Astrocyte of the cerebellum (primary cell): ENCODE results near the gene WASF2.
A peak's percentile ranks its signal among the peaks of the same experiment; 100 is the strongest.
"Not testable (repeated sequence)": the region's sequence is repeated elsewhere in the genome, so short reads cannot be mapped to it uniquely, and the experiment has no call there.

Experiments used
- DNase-seq: peaks from one replicate; pipeline ENCODE4 v3.0.0-alpha.2; 2011; ENCODE audit warnings: low read depth
- H3K4me3 ChIP-seq: 2 replicates; pipeline ENCODE4 v1.5.1; 2011; ENCODE audit warnings: mild to moderate bottlenecking, low read depth, low read length, moderate library complexity
- in situ Hi-C: cut with HindIII; loops from 2 replicates; pipeline ENCODE4 v1.10.0; 2017; ENCODE audit warnings: low sequenced_read_pairs
- TF ChIP-seq, protein P1 (sequence below): IDR thresholded peaks from 2 replicates; pipeline ENCODE4 v1.5.1; 2012; ENCODE audit warnings: low read length, low read depth, moderate library complexity, mild to moderate bottlenecking; ENCODE audit errors: missing control alignments

WASF2 gene

DNA sequence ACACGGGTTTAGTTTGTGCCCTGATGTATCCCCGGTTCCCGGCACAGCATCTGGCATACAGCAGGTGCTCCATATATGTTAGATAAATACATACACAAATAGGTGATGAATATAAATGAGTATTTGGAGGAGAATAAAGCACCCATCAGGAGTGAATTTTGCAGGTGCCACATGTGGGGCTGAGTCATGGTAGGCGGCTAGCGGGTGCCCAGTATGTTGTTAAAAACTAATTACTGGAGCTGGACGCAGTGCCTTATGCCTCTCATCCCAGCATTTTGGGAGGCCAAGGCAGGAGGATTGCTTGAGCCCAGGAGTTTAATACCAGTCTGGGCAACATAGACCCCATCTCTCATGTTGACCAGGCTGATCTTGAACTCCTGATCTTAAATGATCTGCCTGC lies 16.7 kb upstream of the WASF2 start:
- TF ChIP-seq, protein P1, sequence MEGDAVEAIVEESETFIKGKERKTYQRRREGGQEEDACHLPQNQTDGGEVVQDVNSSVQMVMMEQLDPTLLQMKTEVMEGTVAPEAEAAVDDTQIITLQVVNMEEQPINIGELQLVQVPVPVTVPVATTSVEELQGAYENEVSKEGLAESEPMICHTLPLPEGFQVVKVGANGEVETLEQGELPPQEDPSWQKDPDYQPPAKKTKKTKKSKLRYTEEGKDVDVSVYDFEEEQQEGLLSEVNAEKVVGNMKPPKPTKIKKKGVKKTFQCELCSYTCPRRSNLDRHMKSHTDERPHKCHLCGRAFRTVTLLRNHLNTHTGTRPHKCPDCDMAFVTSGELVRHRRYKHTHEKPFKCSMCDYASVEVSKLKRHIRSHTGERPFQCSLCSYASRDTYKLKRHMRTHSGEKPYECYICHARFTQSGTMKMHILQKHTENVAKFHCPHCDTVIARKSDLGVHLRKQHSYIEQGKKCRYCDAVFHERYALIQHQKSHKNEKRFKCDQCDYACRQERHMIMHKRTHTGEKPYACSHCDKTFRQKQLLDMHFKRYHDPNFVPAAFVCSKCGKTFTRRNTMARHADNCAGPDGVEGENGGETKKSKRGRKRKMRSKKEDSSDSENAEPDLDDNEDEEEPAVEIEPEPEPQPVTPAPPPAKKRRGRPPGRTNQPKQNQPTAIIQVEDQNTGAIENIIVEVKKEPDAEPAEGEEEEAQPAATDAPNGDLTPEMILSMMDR = no peak
- DNase-seq = no peak
- no peak overlapping the region for H3K4me3 ChIP-seq
- in situ Hi-C loops = no loop called here

- TF ChIP-seq, protein P1 = no peak
- no peak overlapping the region for H3K4me3 ChIP-seq
- in situ Hi-C loops = no loop called here
- no peak for DNase-seq
Observed at GRCh38 chr1:27505420-27505680, 15.4 kb upstream of the WASF2 start.

GRCh38 chr1:27504588-27505419 lies 14.8 kb upstream of the WASF2 start:
- DNase-seq = no peak
- TF ChIP-seq, protein P1 = no peak
- H3K4me3 ChIP-seq = no peak overlapping the region
- in situ Hi-C loops = no loop called here

DNA sequence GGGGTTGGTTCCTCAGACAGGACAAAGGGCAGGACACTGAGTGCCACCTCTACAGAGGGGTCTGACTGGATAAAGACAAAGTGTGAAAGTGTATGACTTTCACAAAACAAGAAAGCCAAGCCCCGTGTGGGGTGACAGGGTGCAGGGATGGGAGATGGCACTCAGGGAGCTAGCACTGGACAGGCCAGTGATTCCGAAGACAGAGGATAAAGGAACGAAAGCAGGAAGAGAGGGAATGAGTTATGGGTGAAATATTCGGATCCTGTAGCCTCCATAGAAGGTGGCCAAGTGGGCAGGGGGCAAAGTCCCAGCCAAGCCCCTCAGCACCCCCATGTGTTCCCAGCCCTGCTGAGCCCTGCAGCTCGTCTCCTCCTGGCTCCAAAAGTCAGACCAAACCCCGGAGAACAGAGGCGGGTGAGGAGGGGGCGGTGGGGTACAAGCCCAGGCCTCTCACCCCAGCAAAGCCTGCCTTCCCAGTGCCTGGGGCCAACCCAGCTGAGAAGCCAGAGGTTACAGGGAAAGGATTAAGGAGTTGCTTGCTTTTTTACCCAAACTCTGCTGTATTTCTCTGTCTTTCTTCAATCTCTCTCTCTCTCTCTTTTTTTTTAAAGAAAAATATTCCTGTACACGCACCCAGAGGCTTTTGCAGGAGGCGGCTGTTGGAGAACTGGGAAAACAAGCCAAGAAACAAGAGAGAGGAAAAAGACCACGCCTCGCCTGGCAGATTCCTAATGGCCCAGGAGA lies 14.0 kb upstream of the WASF2 start:
- TF ChIP-seq, protein P1 = no peak
- H3K4me3 ChIP-seq = peak overlapping the region; percentile 9
- peak; percentile 39 for DNase-seq
- in situ Hi-C loops = no loop called here

- in situ Hi-C loops = no loop called here
- DNase-seq = no peak
- H3K4me3 ChIP-seq = no peak overlapping the region
Observed at GRCh38 chr1:27503033-27503432, 13.1 kb upstream of the WASF2 start.

DNA sequence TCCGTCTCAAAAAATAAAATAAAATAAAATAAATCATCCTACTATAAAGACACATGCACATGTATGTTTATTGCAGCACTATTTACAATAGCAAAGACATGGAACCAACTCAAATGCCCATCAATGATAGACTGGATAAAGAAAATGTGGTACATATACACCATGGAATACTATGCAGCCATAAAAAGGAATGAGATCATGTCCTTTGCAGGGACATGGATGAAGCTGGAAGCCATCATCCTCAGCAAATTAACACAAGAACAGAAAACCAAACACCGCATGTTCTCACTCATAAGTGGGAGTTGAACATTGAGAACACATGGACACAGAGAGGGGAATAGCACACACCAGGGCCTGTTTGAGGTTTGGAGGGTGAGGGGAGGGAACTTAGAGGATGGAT lies 11.2 kb upstream of the WASF2 start:
- DNase-seq, in situ Hi-C loops, H3K4me3 ChIP-seq: not testable (repeated sequence)

More at GRCh38 chr1:27503033-27503432, 13.1 kb upstream of the WASF2 start:
- TF ChIP-seq, protein P1 = no peak

DNA sequence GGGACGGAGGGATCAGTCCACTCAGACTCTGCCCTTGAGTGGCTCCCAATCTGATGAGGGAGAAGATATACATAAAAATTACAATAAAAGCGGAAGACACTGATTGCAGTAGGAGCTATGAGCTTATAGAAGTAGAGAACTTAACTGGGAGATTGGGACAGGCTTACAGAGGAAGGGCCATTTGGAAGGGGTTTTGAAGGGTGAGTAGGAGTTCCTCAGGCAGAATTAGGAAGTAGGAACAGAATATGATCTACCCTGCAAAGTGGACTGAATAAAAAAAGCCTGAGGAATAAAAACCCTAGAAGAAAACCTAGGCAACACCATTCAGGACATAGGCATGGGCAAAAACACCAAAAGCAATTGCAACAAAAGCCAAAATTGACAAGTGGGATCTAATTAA lies 9.2 kb upstream of the WASF2 start:
- in situ Hi-C loops = no loop called here
- H3K4me3 ChIP-seq = no peak overlapping the region
- DNase-seq = no peak
- TF ChIP-seq, protein P1 = no peak
